H54 (cell line): ENCODE measurements around the gene INPPL1.
"Not testable (repeated sequence)": the region's sequence is repeated elsewhere in the genome, so short reads cannot be mapped to it uniquely, and the experiment has no call there.

Experiments
- DNase-seq: peaks from one replicate; pipeline ENCODE4 v3.0.0; 2011; ENCODE audit warnings: low spot score, mixed read lengths; ENCODE audit not compliant: insufficient read length
- FAIRE-seq: peaks from 3 replicates; lab custom pipeline; 2011; peaks lifted over from hg19 to GRCh38; lab: Jason Lieb, UNC
- POLR2A ChIP-seq: IDR thresholded peaks from 2 replicates; pipeline ENCODE4 v1.6.1; 2011; ENCODE audit warnings: low read depth, mild to moderate bottlenecking, low read length

The INPPL1 gene

GRCh38 chr11:72195518-72196270 lies 28.9 kb upstream of the INPPL1 start:
- no peak for DNase-seq
- no peak for TF ChIP-seq POLR2A
- FAIRE-seq, result no peak

- not testable (repeated sequence) for FAIRE-seq, DNase-seq
Measured at GRCh38 chr11:72201445-72201844, 23.1 kb upstream of the INPPL1 start.

- FAIRE-seq (no peak), DNase-seq (no peak)
- no peak for TF ChIP-seq POLR2A
Measured at GRCh38 chr11:72202571-72202970, 22.0 kb upstream of the INPPL1 start.

GRCh38 chr11:72203163-72203562 lies 21.4 kb upstream of the INPPL1 start:
- TF ChIP-seq POLR2A, result no peak
- FAIRE-seq (no peak), DNase-seq (no peak)

- TF ChIP-seq POLR2A, result no peak
- FAIRE-seq, result no peak
Measured at GRCh38 chr11:72204886-72205285, 19.7 kb upstream of the INPPL1 start.

GRCh38 chr11:72206794-72207193 lies 17.8 kb upstream of the INPPL1 start:
- not testable (repeated sequence) for FAIRE-seq, DNase-seq

More at GRCh38 chr11:72204886-72205285, 19.7 kb upstream of the INPPL1 start:
- DNase-seq, result no peak

- no peak for FAIRE-seq
- TF ChIP-seq POLR2A, result no peak
- no peak for DNase-seq
Measured at GRCh38 chr11:72208281-72208680, 16.3 kb upstream of the INPPL1 start.

GRCh38 chr11:72209101-72209500 lies 15.5 kb upstream of the INPPL1 start:
- DNase-seq, result no peak
- no peak for FAIRE-seq
- no peak for TF ChIP-seq POLR2A

GRCh38 chr11:72216638-72217037 lies 7.9 kb upstream of the INPPL1 start, which contains the start of gene FOLR2:
Gene FOLR2, plus strand, starts transcription at chr11:72216794. Its CDS starts 1,791 bp downstream, at chr11:72218585.
- no peak for TF ChIP-seq POLR2A
- FAIRE-seq (no peak), DNase-seq (no peak)

- DNase-seq (no peak), FAIRE-seq (no peak)
- no peak for TF ChIP-seq POLR2A
Measured at GRCh38 chr11:72217841-72218240, 6.7 kb upstream of the INPPL1 start.

- no peak for TF ChIP-seq POLR2A
- no peak for DNase-seq
- FAIRE-seq, result no peak
Measured at GRCh38 chr11:72218251-72218745, 6.3 kb upstream of the INPPL1 start.

GRCh38 chr11:72220696-72221363 lies 3.7 kb upstream of the INPPL1 start:
- no peak for TF ChIP-seq POLR2A
- FAIRE-seq (no peak), DNase-seq (no peak)

- DNase-seq (no peak), FAIRE-seq (no peak)
- TF ChIP-seq POLR2A, result no peak
Measured at GRCh38 chr11:72221386-72222075, 3.0 kb upstream of the INPPL1 start.
